ENCODE measurements around the gene CYP51A1.

- TF ChIP-seq CTCF (IDR thresholded peaks at IDR 0.05; ENCODE audit: insufficient read depth, low read depth, low read length) (no peak), EZH2 (IDR thresholded peaks at IDR 0.05; ENCODE audit: insufficient read depth, low read length) (no peak)
These were observed 12.6 kb downstream of the CYP51A1 start for GRCh38 chr7:92121681-92122080.

Data from astrocyte (in vitro differentiated cells and primary cell).